Kidney glomerular epithelial cell (primary cell): ENCODE results near the gene CDH23.

ENCODE experiments used
- DNase-seq: peaks from one replicate; lab custom pipeline; 2025; lab: John Stamatoyannopoulos, UW

Gene CDH23

DNA sequence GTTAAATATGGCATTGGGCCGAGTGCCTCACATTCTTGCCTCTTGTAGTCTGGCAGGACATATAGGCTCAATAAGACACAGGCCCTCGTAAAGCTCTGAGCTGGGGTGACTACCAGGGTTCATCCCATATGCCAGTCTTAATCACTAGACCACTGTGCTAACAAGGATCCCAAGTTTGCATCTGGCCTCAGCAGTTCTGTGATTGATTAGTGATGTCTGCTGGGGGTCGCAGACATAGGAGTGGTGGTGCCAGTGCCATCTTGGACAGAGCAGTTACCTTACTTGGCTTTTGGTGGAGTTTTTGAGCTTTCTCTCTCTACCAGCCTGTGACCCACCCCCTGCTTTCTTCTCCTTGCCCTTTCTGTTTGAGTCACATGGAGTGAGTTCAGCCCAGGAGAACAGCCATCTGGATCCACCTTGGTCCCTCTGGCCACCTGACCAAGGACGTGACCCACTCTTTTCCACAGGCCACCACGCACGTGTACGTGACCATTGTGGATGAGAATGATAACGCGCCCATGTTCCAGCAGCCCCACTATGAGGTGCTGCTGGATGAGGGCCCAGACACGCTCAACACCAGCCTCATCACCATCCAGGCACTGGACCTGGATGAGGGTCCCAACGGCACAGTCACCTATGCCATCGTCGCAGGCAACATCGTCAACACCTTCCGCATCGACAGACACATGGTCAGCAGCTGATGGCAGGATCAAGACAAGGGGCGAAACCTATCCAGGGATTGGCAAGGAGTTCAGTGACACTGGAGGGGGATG is 380.7 kb downstream of the CDH23 start:
- DNase-seq = no peak

DNA sequence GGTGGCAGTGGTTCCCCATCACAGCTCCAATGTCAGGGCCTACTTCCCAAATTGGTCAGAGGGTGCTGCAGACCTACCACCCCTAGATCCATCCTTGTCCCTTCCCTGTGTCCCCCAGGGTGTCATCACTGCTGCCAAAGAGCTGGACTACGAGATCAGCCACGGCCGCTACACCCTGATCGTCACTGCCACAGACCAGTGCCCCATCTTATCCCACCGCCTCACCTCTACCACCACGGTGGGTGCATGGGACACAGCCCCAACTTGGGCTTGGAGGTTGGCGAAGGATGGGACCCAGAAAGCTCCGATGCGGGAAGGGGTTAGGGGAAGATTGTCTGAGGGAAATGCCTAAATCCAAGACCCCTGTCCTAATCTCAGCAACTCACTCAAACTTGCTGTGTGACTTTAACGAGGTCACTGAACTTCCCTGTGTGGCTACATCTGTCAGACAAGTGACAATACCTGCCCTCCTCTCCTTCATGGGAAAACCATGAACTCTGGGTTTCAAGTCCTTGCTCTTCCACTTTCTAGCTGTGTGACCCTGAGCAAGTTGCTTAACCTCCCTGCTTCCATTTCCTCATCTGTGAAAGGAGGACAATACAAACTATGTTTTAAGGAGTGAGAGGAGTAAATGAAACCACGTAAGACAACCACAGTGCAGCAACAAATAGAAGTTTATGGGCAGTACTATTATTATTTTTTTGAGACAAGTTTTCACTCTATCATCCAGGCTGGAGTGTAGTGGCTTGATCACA is 381.5 kb downstream of the CDH23 start:
- no peak for DNase-seq

DNA sequence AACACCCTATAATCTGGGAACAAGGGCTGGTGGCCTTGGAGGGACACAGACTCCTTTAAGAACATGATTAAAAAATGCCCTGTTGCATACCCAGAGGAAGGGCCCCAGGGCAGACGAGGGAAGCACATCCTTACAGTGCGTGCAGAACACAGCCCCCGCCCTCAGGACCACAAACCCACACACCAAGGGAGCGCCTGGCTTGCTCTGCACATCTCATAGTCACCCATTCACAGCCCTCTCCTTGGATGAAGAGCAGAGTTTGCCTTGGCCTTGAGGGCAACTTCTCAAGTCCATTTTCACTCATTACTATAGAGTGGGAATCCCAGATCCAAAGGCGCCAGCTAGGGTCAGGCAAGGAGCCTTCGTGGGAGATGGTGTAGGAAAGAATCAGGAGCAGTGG is 382.9 kb downstream of the CDH23 start:
- DNase-seq = no peak

DNA sequence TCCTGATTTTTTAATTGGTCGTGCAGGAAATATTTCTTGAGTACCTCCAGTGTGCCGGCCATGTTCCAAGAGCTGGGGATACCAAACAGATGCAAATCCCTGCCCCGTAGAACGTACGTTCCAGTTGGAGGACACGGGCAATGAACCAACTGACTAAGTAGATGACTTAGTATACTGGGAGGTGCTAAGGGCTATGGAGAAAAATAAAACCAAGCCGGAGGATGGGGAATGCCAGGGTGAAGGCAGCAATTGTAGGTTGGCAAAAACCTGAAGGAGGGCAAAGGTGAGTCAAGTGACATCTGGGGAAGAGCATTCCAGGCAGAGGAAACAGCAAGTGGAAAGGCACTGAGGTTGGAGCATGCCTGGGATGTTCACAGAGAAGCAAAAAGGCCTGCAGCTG is 383.4 kb downstream of the CDH23 start:
- no peak for DNase-seq

DNA sequence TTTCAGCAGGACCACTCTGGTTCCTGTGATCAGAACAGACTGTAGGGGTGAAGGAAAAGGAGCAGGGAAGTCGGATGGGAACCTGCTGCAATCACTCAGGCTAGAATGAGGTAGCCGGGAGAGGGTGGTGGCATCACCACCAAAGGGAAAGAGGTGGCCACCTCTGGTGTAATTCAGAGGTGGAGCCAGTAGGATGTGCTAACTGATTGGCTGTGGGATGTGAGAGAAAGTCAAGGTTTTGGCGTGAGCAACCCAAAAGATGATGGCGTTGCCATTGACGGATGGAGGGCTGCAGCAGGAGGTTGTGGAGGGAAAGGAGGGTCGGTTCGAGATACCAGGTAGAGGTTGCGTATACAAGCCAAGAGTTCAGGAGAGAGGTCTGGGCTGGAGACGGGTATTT is 384.0 kb downstream of the CDH23 start:
- no peak for DNase-seq

DNA sequence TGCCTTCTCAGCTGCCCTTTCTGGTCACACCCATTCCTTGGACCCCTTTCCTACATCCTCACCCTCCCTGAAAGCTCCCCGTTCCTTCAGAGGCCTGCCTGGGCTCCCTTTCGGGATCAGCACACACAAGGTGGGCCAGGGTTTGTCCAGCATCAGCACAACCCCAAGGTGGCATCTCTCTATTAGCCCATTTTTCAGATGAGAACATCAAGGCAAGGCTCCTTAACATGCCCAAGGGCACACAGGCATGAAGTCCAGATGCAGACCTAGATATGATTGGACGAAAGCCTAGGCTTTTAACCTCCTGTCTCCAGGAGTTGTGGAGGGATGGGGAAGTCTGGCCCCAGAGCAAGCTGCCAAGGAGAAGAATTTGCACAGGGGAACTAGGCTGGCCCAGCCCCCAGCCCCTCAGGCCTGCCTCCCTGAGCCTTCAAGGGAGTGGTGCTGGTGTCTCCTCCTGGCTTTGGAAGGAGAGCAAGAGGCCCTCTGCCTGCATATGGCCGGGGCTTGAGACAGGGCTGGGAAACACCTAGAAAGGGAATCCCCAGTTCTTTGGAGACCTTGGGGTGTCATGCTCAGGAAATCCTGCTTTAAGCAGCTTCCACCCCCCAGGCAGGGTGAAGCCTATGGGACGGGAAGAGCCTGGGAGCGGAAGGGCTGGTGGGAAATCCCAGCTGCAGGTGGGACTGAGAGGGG is 385.6 kb downstream of the CDH23 start:
- DNase-seq = no peak

DNA sequence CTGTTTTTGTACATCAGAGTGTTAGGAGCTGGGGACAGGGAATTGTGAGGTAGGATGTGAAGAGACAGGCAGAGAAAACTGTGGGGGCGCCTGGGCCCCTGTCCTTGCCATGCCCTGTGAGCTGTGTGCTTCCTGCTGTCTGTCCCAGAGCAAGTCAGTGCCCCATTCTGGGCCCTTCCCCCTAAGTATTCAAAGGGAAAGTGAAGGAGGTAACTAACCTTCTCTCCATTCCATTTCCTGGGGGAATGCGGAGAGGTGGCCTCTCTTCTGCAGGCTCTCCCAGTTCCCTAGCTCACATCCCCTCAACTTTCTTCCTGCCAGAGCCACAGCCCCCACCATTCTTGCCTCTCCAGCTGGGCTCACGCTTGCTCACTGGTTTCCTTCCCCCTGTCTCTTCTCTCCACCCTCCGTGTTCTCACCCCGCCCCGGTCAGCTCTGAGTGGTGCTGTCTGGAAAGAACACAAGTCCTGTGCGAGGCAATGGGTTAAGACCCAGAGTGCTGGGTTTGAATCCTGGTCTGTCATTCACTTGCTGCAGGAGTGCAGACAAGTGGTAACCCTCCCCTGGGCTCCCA is 386.3 kb downstream of the CDH23 start:
- no peak for DNase-seq

DNA sequence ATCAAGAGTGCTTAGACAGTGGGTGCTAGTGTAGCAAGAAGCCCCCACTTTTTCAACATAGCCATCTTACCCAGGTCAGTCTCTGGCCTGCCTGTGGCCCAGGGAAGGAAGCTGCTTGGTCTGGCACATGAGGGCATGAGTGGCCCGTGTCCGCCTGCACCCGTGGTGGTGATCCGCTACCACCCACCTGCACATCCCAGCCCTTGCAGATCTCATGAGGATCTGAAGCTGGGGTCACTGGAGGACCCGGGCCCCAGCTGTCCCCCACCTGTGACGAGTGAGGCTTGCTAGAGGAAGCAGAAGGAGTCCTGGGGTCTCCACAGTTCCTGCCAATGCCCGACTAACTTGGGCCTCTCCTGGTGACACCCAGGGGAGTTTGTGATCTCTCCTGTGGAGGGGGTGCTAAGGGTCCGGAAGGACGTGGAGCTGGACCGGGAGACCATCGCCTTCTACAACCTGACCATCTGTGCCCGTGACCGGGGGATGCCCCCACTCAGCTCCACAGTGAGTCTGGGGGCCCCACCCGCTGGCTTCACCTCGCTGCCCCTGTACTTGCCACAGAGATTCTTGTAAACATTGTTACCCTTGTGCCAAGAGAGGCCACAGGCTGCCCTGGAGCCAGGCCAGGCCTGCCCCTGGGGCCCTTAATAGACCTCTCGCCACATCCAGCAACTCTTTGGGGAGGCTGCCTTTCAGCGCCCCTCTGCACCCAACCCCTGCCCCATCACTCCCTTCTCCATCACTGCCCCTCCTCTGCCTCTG is 387.4 kb downstream of the CDH23 start:
- no peak for DNase-seq

DNA sequence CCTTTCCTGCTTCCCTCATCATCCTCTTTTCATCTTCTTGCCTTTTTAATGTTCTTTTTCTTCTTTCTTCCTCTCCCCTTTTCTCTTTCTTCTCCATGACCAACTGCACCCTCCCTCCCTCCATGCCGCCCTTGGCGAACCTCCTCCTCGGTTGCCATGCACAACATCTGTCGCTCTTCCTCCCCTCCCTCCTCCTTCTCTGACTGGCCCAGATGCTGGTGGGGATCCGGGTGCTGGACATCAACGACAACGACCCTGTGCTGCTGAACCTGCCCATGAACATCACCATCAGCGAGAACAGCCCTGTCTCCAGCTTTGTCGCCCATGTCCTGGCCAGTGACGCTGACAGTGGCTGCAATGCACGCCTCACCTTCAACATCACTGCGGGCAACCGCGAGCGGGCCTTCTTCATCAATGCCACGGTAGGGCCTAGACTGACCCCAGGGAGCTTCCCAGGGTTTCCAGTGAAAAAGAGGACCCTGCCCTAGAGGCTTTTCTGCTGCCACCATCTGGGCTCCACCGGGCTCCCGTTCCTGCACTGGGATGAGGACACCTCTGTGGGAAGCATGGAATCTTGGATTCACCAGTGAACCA is 388.1 kb downstream of the CDH23 start:
- DNase-seq = no peak

DNA sequence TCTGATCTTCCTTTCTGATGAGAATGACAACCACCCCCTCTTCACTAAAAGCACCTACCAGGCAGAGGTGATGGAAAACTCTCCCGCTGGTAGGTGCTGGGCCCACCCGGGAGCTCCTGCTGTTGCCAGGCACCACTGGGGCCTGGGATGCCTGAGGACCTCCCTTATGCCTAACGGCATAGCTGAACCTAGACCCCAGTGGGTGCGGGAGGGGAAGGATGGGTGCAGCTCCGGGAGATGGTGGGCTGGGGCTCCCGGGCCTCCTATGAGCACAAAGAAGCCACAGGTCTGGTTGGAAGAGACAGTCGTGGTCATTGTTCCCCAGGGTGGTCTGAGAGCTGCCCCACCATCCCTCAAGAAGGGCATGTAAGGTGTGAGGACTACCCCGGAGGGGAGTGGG is 392.2 kb downstream of the CDH23 start:
- no peak for DNase-seq

DNA sequence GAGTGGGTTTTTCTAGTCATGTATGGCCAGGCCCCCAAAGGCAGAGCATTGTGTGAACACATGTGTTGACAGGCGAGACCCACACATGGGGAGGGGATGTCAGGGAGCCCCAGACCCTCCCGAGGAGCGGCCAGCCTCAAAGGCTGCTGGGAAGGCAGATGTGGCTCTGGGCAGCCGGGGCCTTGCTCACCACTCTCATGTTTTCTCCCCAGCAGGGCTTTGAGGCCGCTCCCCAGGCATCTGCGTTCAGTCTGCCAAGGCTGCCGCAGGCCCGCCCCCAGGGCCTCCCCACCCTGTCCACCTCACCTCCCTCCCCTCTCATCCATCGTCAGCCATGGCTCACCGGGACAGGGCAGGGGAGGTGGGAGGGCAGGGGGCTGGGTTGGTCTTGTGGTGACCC is 393.2 kb downstream of the CDH23 start:
- DNase-seq = no peak

DNA sequence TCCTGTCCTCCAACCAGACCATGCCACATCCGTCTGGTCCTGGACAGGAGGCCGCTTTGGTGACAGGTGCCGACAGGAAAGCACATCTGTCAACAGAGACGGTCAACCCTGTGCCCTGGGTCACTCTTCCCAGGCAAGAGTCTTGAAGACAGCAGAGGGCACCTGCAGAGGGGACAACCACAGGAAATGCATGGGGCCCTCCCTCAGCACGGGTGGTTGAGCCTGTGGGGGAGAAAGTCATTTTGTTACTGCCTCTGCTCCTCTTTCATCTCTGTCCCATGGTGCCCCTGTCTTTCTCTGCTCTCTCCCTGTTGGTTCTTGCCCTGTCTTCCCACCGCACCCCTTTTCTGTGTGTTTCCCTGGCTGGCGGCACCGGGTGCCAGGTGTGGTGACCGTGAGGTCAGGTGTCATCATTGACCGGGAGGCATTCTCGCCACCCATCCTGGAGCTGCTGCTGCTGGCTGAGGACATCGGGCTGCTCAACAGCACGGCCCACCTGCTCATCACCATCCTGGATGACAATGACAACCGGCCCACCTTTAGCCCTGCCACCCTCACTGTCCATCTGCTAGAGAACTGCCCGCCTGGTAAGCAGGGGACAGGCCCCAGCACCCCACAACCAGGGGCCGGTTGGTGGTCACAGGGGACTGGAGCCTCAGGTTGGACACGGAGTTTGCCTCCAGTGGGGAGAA is 394.2 kb downstream of the CDH23 start:
- DNase-seq = no peak

DNA sequence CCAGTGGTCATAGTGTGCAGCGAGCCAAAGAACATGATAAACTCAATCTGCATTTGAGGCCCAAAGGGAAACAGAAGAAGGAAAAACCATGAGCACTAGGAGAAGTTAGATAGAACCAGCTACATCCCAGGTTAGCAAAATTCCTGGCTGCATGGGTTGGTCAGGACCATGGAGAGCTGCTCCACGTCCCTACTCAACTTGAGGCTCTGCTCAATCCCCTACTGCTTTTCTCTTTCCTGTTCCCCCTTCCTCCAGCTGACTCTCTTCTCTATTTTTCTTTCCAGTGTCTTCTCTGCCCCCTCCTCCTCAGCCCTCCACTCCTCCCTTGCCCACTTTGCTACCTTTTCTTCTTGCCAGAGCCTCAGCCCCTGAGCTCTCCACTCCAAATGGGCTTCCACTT is 398.5 kb downstream of the CDH23 start:
- no peak for DNase-seq

DNA sequence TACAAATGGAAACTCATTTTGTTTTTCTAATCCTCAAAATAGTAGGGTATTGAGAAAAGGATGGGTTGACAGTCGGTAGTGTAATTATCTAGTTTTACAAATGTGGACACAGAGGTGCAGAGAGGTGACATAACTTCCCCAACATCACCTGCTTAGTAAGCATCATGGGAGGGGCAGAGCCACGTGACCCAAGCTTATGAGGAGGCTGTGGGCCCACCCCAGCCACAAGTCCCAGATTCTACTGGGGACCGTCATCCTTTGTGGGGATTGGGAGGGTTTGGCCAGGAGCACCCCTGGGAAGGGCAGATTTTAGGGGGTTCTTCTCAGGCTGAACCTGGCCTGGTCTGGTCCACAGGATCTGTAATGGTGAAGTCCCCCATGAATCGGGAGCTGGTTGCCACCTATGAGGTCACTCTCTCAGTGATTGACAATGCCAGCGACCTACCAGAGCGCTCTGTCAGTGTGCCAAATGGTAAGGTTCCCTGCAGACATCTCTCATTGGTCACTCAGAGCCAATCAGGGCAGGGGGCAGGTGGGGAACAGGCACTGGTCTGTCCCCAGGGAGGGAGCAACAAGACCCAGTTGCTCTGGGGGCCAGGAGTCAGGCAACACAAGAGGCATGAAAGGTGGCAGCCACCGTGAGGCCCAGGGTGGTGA is 400.2 kb downstream of the CDH23 start:
- no peak for DNase-seq

DNA sequence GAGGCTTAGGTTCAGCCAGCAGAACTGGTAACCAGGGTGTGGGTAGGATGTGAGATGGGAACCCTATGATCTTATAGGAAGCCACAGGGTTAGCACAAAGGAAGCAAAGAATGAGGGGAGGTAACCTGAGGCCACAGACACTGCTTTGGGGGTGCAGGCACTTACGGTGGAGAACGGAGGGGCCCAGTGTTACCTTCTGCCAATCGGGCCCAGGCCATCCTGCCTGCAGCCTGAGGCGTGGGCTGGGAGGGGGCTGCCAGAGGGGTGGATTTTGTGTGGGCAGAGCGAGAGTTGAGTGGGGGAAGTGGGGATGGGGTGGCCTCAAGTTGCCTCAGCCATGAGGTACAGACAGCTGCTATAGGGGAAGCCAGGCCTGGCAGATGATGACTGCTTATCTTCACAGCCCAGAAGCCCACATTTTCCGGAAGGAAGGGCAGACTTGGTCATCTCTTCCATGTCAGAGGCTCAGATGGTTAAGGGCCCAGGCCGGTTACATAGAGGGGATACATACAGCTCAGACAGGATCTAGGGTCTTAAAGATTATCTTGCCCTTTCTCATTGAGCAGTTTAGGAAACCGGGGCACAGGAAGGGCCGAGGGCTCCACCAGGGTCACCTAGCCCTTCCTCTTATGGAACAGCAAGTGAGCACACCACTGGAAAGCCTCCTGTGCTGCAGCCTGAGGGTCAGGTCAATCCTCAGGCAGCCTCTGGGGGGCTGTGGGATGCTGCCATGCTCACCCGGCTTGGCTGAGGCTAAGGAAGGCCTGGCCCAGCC is 401.0 kb downstream of the CDH23 start:
- DNase-seq = no peak

DNA sequence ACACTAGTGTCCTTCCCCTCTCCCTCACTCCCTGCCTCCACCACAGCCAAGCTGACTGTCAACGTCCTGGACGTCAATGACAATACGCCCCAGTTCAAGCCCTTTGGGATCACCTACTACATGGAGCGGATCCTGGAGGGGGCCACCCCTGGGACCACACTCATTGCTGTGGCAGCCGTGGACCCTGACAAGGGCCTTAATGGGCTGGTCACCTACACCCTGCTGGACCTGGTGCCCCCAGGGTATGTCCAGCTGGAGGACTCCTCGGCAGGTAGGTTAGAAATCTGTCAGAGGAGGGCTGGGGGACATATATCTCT is 401.5 kb downstream of the CDH23 start:
- DNase-seq = no peak

DNA sequence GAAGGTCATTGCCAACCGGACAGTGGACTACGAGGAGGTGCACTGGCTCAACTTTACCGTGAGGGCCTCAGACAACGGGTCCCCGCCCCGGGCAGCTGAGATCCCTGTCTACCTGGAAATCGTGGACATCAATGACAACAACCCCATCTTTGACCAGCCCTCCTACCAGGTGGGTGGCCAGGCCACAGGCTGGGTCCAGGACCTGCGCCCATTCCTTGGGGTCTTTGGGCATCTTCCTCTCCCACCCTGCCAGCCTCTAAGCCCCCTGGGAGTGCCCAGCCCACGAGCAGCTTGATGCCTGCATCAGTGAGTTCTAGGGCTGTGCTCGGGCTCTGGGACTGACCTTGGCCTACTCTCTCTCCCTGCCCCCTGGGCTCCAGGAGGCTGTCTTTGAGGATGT is 402.4 kb downstream of the CDH23 start:
- no peak for DNase-seq

DNA sequence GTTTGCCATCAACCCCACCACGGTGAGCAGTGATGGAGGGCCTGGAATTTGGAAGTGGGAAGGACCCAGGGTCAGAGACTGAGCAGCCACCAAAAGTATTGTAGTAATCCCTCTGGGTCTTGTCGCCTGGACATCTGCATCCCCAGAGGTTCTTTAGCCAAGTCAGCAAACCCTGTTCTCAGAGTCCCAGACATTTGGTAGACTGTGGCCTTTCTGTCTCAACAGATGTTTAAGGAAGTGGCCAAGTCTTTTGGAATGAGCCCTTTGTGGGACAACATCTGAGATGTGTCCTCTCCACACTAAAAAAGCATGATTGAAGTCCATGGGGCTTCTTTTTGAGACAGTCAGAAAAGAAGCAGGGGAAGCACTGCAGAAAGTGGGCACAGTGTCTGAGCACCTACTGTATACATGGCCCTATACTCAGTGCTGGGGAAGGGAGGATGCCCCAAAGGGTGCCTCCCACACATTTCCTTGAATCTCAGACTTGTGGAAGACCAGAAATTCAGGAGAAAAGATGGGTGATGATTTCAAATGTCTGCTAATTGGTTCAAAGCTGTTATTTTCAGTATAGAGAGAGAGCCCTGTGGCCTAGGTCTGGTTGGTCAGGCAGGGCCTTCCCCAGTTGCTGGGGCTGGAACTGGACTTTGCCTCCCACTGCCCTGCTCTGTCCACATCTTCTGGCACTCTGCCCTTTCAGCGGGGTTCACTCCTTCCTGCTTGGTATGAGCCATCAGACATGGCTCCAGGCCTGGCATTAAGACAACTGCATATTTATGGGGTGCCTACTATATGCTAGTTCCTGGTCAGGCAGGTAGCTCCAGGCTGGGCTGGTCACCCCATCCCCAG is 403.1 kb downstream of the CDH23 start:
- no peak for DNase-seq

DNA sequence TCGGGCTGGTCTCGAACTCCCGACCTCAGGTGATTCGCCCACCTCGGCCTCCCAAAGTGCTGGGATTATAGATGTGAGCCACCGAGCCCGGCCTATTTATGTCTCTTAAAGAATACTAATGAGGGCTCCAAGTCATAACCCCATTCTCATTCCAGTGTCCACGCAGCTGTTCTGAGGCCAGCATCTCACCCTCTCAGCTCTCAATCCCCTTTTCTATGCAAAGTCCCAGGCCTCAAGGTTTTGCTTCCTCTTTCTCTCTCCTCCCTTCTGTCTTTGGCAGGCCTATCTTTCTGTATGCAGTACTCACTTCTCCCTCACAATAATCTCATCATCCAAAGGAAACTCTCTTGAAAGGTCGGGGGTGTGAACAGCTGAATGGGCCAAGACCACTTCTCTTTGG is 404.6 kb downstream of the CDH23 start:
- DNase-seq = no peak
